ENCODE measurements around the gene GLI3.

GLI3 gene

GRCh38 chr7:41925946-41926345, 311.1 kb downstream of the GLI3 start:
- no peak for DNase-seq (ENCODE audit: low read depth)

DNA sequence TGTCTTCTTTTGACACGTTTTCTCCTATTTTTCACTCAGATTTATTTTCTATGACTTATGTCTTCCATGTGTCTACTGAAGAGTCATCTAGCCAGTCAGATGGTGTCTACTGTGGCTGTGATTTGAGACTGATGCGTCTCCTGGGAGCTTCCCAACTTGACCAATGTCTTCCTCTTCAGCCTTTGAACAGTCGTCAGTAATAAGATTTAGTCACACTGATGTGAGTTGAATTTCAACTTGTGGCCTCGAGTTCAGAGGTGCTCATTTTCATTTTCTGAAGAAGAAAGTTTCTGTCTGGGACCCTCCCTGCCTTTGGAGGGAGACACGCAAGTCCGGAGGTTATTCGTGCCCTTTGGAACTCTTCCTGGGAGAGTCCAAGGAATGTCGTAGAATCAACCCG, 312.2 kb downstream of the GLI3 start:
- no peak for DNase-seq (ENCODE audit: low read depth)

GRCh38 chr7:41922373-41922772, 314.6 kb downstream of the GLI3 start:
- no peak for DNase-seq (ENCODE audit: low read depth)

DNA sequence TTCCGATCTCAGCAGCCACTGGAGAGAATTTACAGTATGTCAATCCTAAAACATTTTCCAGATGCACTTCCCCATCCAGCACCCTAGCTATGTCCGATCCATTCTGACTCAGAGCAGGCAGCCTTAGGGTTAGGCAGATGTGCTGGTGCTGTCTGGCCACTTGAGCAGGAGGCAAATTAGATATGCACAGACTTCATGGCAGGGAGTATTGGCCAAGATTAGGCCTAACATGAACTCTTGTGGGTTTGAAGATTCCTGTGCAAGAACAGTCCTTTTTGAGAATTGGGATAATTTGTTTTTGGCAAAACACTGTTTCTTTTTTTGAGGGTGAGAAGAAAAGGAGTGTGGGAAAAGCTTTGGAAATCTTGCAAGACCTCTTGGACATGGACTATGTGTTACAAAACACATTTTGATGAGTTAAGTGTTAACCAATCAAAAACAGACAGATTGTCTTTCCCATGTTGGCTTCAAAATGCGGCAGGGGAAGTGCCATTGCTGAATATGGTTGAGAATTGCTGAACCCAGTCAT, 315.5 kb downstream of the GLI3 start:
- no peak for DNase-seq (ENCODE audit: low read depth)

- no peak for DNase-seq (ENCODE audit: low read depth)
Observed at GRCh38 chr7:41918597-41918996, 318.4 kb downstream of the GLI3 start.

GRCh38 chr7:41916450-41916927, 320.5 kb downstream of the GLI3 start:
- DNase-seq (ENCODE audit: low read depth): no peak

DNA sequence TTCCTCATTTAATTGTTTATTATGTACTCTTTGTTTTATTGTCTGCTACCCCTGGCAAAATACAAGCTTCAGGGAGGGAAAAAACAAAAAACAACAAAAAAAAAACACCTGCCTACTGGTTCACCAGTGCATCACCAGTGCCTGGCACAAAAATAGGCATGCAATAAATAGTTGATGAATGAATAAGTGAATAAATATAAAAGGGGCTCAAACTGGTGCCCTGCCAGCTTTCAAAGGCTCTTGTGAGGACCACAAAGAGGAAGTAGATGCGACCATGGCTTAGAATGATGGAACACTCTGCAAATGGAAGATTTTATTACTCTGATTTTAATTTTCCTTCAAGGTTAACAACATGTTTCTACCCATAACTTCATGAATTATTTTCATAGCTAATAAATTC, 321.1 kb downstream of the GLI3 start:
- DNase-seq (ENCODE audit: low read depth): no peak

- DNase-seq (ENCODE audit: low read depth): no peak
Observed at GRCh38 chr7:41912851-41913567, 324.0 kb downstream of the GLI3 start.

GRCh38 chr7:41912426-41912825, 324.6 kb downstream of the GLI3 start:
- no peak for DNase-seq (ENCODE audit: low read depth)

DNA sequence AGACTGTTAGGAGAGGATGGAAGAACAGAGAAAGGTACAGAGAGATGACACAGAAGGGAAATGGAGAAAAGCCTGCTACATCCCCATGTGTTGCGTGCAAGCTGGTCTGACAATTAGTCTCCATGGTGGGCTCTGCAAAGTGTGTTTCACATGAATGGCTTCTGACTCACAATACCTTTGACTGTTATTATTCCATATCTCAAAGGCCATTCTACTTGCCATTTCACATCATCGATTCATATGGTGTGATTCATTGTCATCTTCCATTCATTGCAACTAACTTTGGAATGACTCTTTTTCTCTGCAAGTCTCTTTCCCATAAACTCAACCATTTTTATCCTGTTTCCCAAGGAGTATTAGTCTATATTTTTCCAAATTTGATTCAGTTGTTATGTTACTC, 325.2 kb downstream of the GLI3 start:
- no peak for DNase-seq (ENCODE audit: low read depth)
